ENCODE results near the gene PFKFB4. TPM values are rescaled to one million over a fixed set of nuclear protein-coding genes. Genes with fewer than 3 reads are reported as not detected.
"Not testable (repeated sequence)": the region's sequence is repeated elsewhere in the genome, so short reads cannot be mapped to it uniquely, and the experiment has no call there.

PFKFB4 gene
- total RNA-seq, 2 experiments from 2014 or later: 5.1 to 5.4 TPM

DNA sequence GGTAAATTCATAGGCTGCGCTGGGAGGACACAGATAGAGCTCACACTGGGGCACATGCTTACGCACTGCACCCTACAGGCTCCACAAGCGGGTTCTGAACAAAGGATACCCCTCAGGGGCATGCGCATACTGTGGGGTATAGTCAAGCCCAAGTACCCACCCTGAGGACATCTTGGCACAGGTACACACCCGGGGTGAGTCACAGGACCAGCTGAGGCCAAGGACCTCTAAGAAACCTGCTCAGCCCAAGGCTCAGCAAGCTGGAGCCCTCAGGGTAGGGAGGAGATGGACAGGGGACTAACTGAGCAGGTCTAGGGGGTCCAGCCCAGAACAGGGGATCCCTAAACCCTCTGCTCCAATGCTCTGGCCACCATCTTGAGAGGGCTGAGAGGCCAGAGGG, 55.9 kb downstream of the PFKFB4 start:
- CTCF ChIA-PET: interaction anchor here (1.2 to 1.4 kb wide), 2 partner anchors 48 to 64 kb away, joined by 3 to 4 read pairs; no protein-coding TSS in a partner anchor
- Mint-ChIP-seq H3K27ac (no peak overlapping the region), H3K27me3 (ENCODE audit: low read depth) (no peaks in the 10 kb centered on the region)

DNA sequence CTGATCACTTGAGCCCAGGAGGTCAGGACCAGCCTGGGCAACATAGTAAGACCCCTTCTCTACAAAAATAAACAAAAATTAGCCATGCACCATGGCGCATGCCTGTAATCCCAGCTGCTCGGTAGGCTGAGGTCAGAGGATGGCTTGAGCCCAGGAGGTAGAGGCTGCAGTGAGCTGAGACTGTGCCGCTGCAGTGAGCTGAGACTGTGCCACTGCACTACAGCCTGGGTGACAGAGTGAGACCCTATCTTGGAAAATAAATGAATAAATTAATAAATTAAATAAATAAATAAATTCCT, 63.5 kb downstream of the PFKFB4 start:
- no peak overlapping the region for H3K4me3 Mint-ChIP-seq
- CTCF ChIA-PET: no interaction called here

More for the DNA sequence above, 55.9 kb downstream of the PFKFB4 start:
- Mint-ChIP-seq H3K4me1 (ENCODE audit: low read depth) (peaks cover 30% of the 10 kb centered on the region), H3K9me3 (peaks cover 2% of the 10 kb centered on the region), H3K4me3 (no peak overlapping the region), H3K36me3 (ENCODE audit: low read depth) (peaks cover 8% of the 10 kb centered on the region)
- intact Hi-C loops (cut with micrococcal nuclease): no loop called here
- DNase-seq: no peak

GRCh38 chr3:48492461-48493202, 64.0 kb downstream of the PFKFB4 start:
- Mint-ChIP-seq H3K36me3 (ENCODE audit: low read depth) (peaks cover 4% of the 10 kb centered on the region), H3K27ac (no peak overlapping the region), H3K4me1 (ENCODE audit: low read depth) (no peaks in the 10 kb centered on the region), H3K4me3 (no peak overlapping the region), H3K9me3 (no peaks in the 10 kb centered on the region), H3K27me3 (ENCODE audit: low read depth) (no peaks in the 10 kb centered on the region)
- intact Hi-C loops (cut with micrococcal nuclease): no loop called here
- DNase-seq: no peak
- CTCF ChIA-PET: interaction anchor here (0.6 kb wide), 1 partner anchor 14 kb away, joined by 4 read pairs; no protein-coding TSS in a partner anchor

More for the DNA sequence above, 63.5 kb downstream of the PFKFB4 start:
- DNase-seq: no peak
- H3K9me3 Mint-ChIP-seq: peaks cover 1% of the 10 kb centered on the region
- H3K27me3 Mint-ChIP-seq (ENCODE audit: low read depth): no peaks in the 10 kb centered on the region
- intact Hi-C loops (cut with micrococcal nuclease): no loop called here
- peaks cover 7% of the 10 kb centered on the region for H3K36me3 Mint-ChIP-seq (ENCODE audit: low read depth)
- H3K4me1 Mint-ChIP-seq (ENCODE audit: low read depth): no peaks in the 10 kb centered on the region
- no peak overlapping the region for H3K27ac Mint-ChIP-seq

- no peak overlapping the region for H3K4me3 Mint-ChIP-seq
- H3K4me1 Mint-ChIP-seq (ENCODE audit: low read depth): no peaks in the 10 kb centered on the region
- no peak overlapping the region for H3K27ac Mint-ChIP-seq
- DNase-seq: no peak
- CTCF ChIA-PET: no interaction called here
- H3K36me3 Mint-ChIP-seq (ENCODE audit: low read depth): no peaks in the 10 kb centered on the region
- no peaks in the 10 kb centered on the region for H3K9me3 Mint-ChIP-seq
- H3K27me3 Mint-ChIP-seq (ENCODE audit: low read depth): no peaks in the 10 kb centered on the region
- intact Hi-C loops (cut with micrococcal nuclease): no loop called here
Measured at GRCh38 chr3:48486952-48487351, 69.7 kb downstream of the PFKFB4 start.

DNA sequence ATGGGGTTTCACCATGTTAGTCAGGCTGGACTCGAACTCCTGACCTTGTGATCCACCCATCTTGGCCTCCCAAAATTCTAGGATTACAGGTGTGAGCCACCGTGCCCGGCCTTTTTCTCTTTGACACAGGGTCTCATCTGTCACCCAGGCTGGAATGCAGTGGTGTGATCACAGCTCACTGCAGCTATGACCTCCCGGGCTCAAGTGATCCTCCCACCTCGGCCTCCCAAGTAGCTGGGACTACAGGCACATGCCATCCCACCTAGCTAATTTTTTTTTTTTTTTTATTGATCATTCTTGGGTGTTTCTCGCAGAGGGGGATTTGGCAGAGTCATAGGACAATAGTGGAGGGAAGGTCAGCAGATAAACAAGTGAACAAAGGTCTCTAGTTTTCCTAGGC, 73.8 kb downstream of the PFKFB4 start:
- H3K9me3 Mint-ChIP-seq; H3K27ac Mint-ChIP-seq; H3K4me3 Mint-ChIP-seq; intact Hi-C loops (cut with micrococcal nuclease); H3K36me3 Mint-ChIP-seq (ENCODE audit: low read depth); DNase-seq; H3K27me3 Mint-ChIP-seq (ENCODE audit: low read depth): not testable (repeated sequence)
- H3K4me1 Mint-ChIP-seq (ENCODE audit: low read depth): peaks cover 22% of the 10 kb centered on the region
- CTCF ChIA-PET: interaction anchor here (0.8 kb wide), 1 partner anchor 9 kb away, joined by 3 read pairs; no protein-coding TSS in a partner anchor

- H3K36me3 Mint-ChIP-seq (ENCODE audit: low read depth); H3K27me3 Mint-ChIP-seq (ENCODE audit: low read depth); H3K4me3 Mint-ChIP-seq; H3K9me3 Mint-ChIP-seq; CTCF ChIA-PET; DNase-seq; intact Hi-C loops (cut with micrococcal nuclease); H3K27ac Mint-ChIP-seq: not testable (repeated sequence)
- peaks cover 29% of the 10 kb centered on the region for H3K4me1 Mint-ChIP-seq (ENCODE audit: low read depth)
Measured at GRCh38 chr3:48480891-48481290, 75.7 kb downstream of the PFKFB4 start.

DNA sequence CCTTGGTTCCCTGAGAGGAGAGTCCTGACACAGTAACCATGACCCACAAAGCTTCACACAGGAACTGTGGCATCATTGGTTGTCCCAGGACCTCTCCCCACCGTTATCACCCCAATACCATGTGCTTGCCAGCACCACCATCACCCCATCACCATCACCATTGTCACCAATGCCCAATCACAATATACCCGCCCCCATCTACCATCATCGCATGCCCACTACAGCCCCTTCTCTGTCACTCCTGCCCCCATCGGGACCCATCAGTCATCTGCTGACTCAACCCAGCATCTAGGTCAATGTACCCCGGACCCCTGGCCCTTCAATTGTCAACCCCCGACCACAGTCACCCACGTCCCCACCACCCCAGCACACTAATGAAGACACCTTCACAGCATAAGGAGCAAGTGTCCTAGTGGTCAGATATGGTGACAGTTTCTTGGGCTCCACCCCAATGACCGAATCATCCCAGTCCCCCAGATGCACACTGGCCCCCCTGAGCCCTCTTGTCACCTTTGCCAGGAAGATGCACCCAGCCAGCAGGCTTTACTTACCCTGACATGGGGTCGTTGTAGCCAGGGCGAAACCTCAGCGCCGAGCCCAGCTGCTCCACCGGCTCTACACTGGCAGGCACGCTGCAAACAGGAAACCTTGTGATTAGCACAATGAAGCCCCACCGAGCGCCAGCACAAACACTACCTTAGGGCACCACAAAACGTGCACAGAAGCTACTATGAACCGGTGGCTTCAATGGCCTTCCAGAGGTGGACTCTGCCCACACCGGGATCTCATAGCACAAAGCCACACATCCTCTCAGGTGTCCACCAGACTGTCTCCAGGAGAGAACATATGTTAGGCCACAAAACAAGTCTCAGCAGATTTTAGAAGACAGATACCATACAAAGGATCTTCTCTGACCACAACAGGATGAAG, 77.7 kb downstream of the PFKFB4 start:
- intact Hi-C loops (cut with micrococcal nuclease): loop anchor here (10.0 kb wide), 1 partner anchor 1756 kb away; the partner anchor contains the start of gene GNAI2

GRCh38 chr3:48477959-48478520, 78.6 kb downstream of the PFKFB4 start:
- Mint-ChIP-seq H3K4me3 (no peak overlapping the region), H3K4me1 (ENCODE audit: low read depth) (peaks cover 42% of the 10 kb centered on the region), H3K36me3 (ENCODE audit: low read depth) (no peaks in the 10 kb centered on the region), H3K27ac (peak overlapping the region; percentile 52), H3K27me3 (ENCODE audit: low read depth) (no peaks in the 10 kb centered on the region), H3K9me3 (no peaks in the 10 kb centered on the region)
- CTCF ChIA-PET: interaction anchor here (1.3 to 1.7 kb wide), 2 partner anchors 29 to 79 kb away, joined by 3 to 4 read pairs; no protein-coding TSS in a partner anchor
- no peak for DNase-seq
- intact Hi-C loops (cut with micrococcal nuclease): loop anchor here (10.0 kb wide), 1 partner anchor 1757 kb away; the partner anchor contains the start of gene GNAI2

More for the DNA sequence above, 77.7 kb downstream of the PFKFB4 start:
- CTCF ChIA-PET: interaction anchor here (0.7 to 1.7 kb wide), 3 partner anchors 15 to 43 kb away, joined by 3 to 4 read pairs (median 3); no protein-coding TSS in a partner anchor
- H3K36me3 Mint-ChIP-seq (ENCODE audit: low read depth): no peaks in the 10 kb centered on the region
- H3K27me3 Mint-ChIP-seq (ENCODE audit: low read depth): no peaks in the 10 kb centered on the region
- peaks cover 36% of the 10 kb centered on the region for H3K4me1 Mint-ChIP-seq (ENCODE audit: low read depth)
- peak; percentile 66 for DNase-seq
- peak overlapping the region; percentile 93 for H3K27ac Mint-ChIP-seq
- H3K4me3 Mint-ChIP-seq: peak overlapping the region; percentile 59
- H3K9me3 Mint-ChIP-seq: no peaks in the 10 kb centered on the region

- Mint-ChIP-seq H3K9me3 (no peaks in the 10 kb centered on the region), H3K27me3 (ENCODE audit: low read depth) (no peaks in the 10 kb centered on the region), H3K4me3 (no peak overlapping the region), H3K36me3 (ENCODE audit: low read depth) (peaks cover 3% of the 10 kb centered on the region), H3K4me1 (ENCODE audit: low read depth) (peaks cover 46% of the 10 kb centered on the region), H3K27ac (peak overlapping the region; percentile 56)
- no peak for DNase-seq
- CTCF ChIA-PET: interaction anchor here (0.7 to 1.3 kb wide), 2 partner anchors 71 to 81 kb away, joined by 3 read pairs; no protein-coding TSS in a partner anchor
- intact Hi-C loops (cut with micrococcal nuclease): loop anchor here (10.0 kb wide), 1 partner anchor 1758 kb away; the partner anchor contains the start of gene GNAI2
Measured at GRCh38 chr3:48476426-48477053, 80.1 kb downstream of the PFKFB4 start.

DNA sequence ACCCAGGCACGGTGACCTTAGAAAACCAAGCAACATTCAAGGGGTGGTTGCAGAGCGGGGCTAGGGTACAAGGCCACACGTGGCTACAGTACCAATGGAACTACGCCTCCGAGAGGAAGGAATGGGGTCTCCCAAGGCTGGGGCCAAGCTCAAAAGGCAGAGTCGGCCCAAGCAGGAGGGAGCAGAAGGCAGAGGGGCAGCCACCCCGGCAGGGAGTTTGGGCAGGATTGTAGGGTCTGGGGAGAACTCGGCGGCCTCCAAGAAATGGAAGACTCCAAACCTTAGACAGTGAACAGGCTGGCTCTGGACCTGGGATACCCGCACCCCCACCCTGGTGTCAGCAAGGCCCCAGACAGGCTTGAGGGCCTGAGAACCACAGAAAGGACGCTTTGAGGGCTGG, 81.4 kb downstream of the PFKFB4 start:
- Mint-ChIP-seq H3K4me3 (no peak overlapping the region), H3K36me3 (ENCODE audit: low read depth) (peaks cover 6% of the 10 kb centered on the region), H3K27me3 (ENCODE audit: low read depth) (no peaks in the 10 kb centered on the region), H3K9me3 (no peaks in the 10 kb centered on the region), H3K27ac (peak overlapping the region; percentile 60), H3K4me1 (ENCODE audit: low read depth) (peaks cover 53% of the 10 kb centered on the region)
- CTCF ChIA-PET: interaction anchor here (0.6 to 4.2 kb wide), 2 partner anchors 39 to 429 kb away, joined by 3 to 28 read pairs; no protein-coding TSS in a partner anchor
- DNase-seq: no peak
- intact Hi-C loops (cut with micrococcal nuclease): loop anchor here (10.0 kb wide), 1 partner anchor 1760 kb away; the partner anchor contains the start of gene GNAI2

GRCh38 chr3:48474619-48475018, 82.0 kb downstream of the PFKFB4 start:
- Mint-ChIP-seq H3K9me3 (no peaks in the 10 kb centered on the region), H3K4me3 (no peak overlapping the region), H3K36me3 (ENCODE audit: low read depth) (peaks cover 9% of the 10 kb centered on the region), H3K4me1 (ENCODE audit: low read depth) (peaks cover 54% of the 10 kb centered on the region), H3K27me3 (ENCODE audit: low read depth) (no peaks in the 10 kb centered on the region), H3K27ac (peak overlapping the region; percentile 77)
- CTCF ChIA-PET: interaction anchor here (0.6 to 4.2 kb wide), 5 partner anchors 8 to 428 kb away, joined by 3 to 28 read pairs (median 5); no protein-coding TSS in a partner anchor
- no peak for DNase-seq
- intact Hi-C loops (cut with micrococcal nuclease): loop anchor here (5.0 to 10.0 kb wide), 2 partner anchors 133 to 1760 kb away; partner anchors contain the start of genes GNAI2 and UQCRC1

Data from activated naive CD4-positive, alpha-beta T cell treated with anti-CD3 and anti-CD28 coated beads for 36 hours (primary cell).